Sciatic nerve (tissue), 2 donors: ENCODE data around the gene KCNMA1. TPM values are rescaled to one million over a fixed set of nuclear protein-coding genes. Genes with fewer than 3 reads are reported as not detected.
"Not testable (repeated sequence)": the region's sequence is repeated elsewhere in the genome, so short reads cannot be mapped to it uniquely, and the experiment has no call there.

ENCODE experiments used
- ATAC-seq: fragments of 200-7000 bp; cut with Tn5 transposase; one replicate; pipeline ENCODE4 v1.9.1; 2020; ENCODE audit warnings: mild to moderate bottlenecking, moderate library complexity
- DNase-seq: peaks from one replicate; pipeline ENCODE4 v3.0.0-alpha.2; 2020; ENCODE audit warnings: low spot score
- intact Hi-C: fragments of 100-400 bp; cut with DNase I; formaldehyde crosslinking; loops from one replicate; pipeline ENCODE4 v1.14.2; 2022
- total RNA-seq: library from RNA; stranded (reverse); fragmentation: NEBNext Ultra II Directional; extraction: Animal tissue kit (Norgen Biotek cat#: 25700); gene quantifications from one replicate; pipeline ENCODE4 v1.2.1, GENCODE V29; 2021
- donor health status: DM: no; HTN: no; CAD: no.
- donor health status: DM: no; HTN: no; CAD: no.

Gene KCNMA1
- total RNA-seq, 1 donor from 2014 or later, result 10.7 TPM

DNA sequence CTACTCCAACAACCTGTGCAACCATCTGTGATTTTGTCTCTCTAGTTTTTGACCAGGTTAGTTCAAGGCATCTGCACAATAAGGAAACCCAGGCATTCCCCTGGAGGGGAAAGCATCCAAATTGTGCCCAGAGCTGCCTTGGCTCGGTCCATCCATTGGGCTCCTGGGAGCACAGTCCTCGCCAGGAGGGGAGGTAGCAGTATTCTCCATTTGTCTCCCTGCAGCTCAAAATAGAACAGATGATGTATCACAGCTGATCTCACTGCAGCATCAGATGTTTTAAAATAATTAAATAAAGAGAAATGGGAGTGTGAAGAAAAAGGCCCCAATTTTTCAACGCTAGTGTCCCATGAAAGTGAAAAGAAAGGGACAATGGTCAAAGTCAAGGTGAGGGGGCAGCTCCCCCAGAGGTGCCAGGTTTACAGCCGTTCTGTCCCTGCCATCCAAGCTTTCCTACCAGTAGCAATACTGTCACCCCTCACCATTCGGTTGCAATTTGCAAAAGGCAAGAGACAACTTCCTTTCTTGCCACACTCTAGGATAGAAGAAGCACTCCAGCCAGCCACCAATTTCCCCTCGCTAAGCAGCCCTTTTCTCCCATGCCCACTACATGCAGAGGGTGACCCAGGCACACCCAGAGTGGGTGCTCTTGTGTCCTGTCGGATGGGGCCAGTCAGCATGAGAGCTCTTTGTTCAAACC, 43.7 kb downstream of the KCNMA1 start:
- intact Hi-C loops, result no loop called here
- DNase-seq (no peak), ATAC-seq (no peak)

DNA sequence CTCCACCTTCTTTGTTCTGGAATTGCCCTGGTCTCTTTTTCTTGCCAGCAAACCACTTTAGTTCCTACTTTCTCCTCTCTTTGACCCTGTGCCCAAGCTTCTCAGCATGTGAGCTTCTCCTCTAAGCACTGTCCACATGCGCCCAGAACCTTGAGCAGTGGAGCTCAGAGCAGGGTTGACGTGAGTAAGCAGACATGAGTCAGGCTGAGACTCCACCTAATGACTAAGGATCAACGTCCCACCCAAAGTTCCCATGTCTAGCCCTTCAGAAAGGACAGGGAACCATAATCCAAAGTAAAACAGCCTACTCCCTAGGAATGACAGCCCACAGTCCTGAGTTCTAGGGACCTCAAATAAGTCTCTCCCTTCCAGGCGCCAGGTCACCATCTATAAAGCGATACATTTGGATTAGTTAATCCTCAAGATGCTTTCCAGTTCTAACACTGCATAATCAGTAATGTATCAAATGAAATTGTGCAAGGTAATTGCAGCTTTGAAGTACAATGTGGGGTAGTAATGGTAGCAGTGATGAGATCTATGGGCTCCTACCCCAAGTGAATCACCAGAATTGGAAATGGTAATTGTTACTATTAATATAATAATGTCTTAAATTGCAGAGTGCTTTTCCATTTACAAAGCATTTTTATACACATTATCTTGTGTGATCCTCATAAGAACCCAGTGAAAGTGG, 44.5 kb downstream of the KCNMA1 start:
- no peak for DNase-seq
- peak; percentile 55 for ATAC-seq
- intact Hi-C loops, result no loop called here

GRCh38 chr10:77592510-77592909, 45.1 kb downstream of the KCNMA1 start:
- intact Hi-C loops, result no loop called here
- DNase-seq, result no peak
- ATAC-seq, result no peak

GRCh38 chr10:77591238-77591880, 46.2 kb downstream of the KCNMA1 start:
- DNase-seq, result no peak
- intact Hi-C loops, result no loop called here
- ATAC-seq, result no peak

GRCh38 chr10:77590344-77591237, 47.0 kb downstream of the KCNMA1 start:
- intact Hi-C loops, result no loop called here
- DNase-seq, result no peak
- ATAC-seq, result no peak

DNA sequence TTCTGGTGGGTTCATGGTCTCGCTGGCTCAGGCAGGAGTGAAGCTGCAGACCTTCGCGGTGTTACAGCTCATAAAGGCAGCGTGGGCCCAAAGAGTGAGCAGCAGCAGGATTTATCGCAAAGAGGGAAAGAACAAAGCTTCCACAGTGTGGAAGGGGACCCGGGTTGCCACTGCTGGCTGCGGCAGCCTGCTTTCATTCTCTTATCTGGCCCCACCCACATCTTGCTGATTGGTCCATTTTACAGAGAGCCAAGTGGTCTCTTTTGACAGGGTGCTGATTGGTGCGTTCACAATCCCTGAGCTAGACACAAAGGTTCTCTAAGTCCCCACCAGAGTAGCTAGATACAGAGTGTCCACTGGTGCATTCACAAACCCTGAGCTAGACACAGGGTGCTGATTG, 47.9 kb downstream of the KCNMA1 start:
- intact Hi-C loops, DNase-seq, ATAC-seq: not testable (repeated sequence)

- intact Hi-C loops, result no loop called here
- DNase-seq (no peak), ATAC-seq (no peak)
These were observed 48.7 kb downstream of the KCNMA1 start for GRCh38 chr10:77588886-77589285.

DNA sequence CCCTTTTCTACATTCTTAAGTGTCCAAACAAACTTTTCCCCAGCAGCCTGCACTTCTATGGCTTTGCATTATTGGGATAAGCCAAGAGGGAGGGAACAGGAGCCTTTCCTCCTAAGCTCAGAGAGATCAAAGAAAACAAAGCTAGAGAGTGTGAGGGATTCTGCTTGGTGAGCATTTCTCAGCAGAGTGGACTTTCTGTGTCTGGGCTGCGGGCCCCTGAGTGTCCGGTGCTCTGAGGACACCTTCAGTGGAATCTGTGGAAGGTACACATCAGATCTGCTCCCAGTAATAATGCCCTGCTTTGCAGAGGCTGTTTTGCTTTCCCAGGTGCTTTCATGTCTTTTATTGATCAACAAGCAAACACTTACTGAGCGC, 50.2 kb downstream of the KCNMA1 start:
- ATAC-seq, result no peak
- no peak for DNase-seq
- intact Hi-C loops, result no loop called here

- ATAC-seq, result peak; percentile 87
- intact Hi-C loops, result no loop called here
- no peak for DNase-seq
These were observed 50.7 kb downstream of the KCNMA1 start for GRCh38 chr10:77586719-77587415.

DNA sequence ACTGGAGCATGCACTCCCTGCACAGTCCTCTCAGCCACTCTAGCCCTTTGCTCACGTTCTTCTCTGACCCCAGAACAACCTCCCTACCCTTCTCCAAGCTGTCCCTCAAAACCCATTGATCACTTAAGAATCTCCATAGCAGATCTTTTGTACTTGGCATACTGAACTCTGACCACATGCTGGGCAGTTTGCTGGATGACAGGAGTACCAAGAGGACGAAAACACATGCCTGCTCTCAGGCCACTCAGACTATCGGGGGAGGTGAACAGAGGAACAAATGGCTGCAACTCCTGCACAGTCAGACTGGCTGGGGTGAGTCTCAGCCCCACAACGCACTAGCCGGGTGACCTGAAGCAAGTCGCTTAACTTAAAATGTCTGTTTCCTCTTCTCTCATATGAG, 52.7 kb downstream of the KCNMA1 start:
- ATAC-seq (no peak), DNase-seq (no peak)
- intact Hi-C loops, result no loop called here

DNA sequence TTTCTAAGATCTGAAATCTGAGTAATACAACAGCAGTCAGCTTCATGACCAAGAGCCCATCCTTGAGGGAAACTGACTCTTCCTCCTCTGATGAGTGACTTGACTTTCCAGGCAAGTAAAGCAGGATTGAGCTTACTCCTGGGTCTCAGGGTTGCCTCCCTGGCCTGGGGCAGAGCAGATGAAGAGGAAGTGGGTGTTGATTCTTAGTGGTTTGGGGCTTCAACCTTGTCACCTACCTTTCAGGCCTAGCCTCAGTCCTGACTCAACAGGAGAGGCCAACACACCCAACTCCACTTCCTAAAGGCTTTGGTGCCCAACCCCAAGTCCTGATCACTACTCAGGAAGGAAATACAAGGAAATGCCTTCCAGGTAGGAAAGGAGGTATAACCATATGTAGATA, 54.1 kb downstream of the KCNMA1 start:
- intact Hi-C loops, result no loop called here
- DNase-seq, result no peak
- no peak for ATAC-seq

DNA sequence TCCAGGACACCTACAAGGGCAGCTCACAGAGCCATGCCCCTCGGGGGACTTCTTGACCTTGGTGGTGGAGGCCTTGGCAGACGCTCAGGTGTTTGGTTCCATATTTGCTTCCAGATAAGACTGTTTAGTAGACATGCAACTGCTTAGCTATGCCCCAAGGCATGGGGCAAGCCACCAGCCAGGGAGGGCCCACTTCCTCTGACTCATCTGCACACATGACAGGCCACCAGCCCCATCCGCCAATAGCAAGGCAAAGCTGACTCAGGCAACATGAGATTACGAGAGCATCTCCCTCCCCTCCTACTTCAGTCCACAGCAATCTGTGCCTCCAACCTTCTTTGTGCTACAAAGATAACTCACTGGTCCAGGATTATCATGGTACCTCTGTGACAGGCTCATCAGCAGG, 54.9 kb downstream of the KCNMA1 start:
- no peak for DNase-seq
- ATAC-seq, result no peak
- intact Hi-C loops, result no loop called here

- intact Hi-C loops, result no loop called here
- ATAC-seq (no peak), DNase-seq (no peak)
These were observed 55.9 kb downstream of the KCNMA1 start for GRCh38 chr10:77581738-77582137.

DNA sequence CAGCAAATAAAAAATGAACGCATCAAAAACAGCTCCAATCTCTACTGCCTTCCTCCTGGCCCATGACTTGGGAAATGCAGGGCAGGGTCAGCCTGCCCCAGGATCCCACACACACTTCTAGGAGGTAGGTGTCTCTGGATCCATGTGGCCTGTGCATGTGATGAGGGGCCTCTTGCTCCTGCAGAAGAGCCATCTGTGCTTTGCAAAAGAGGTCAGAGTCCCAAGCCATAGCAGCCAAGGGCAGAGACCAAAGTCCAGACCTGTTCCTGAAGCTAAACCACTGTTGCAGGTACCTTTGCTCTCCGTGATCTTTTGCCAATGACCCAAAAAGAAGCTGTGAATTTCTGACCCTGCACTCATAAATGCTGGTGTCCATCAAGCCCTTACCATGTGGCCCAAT, 57.1 kb downstream of the KCNMA1 start:
- intact Hi-C loops, result no loop called here
- DNase-seq (no peak), ATAC-seq (no peak)

DNA sequence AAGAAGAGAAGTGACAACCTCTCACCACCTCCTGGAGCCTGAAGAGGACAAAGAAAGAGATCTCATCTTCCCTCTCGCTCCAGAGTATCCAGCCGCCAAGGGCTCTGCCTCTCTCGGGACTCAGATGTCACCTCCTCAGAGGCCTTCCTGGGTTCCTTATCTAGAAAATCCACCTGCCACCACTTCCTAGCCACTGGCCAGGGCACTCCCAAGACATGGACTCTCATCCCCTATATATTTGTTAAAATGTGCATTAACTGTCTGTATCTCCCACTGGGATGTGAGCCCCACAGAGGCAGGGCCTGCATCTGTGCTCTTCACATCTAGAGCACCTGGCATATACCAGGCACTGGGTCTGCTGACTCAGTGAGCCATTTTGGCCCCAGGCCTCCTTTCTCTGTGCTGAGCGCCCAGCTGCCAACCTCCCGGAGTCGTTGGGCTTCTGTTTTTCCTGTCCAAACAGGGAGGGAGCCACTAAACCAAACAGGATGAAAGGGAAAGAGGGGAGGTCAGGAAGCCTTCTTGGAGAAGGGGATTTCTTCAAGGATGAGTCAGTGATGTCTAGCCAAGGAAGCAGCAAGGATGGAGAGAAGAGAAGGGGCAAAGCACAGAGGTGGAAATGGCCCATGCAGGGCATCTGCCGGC, 58.9 kb downstream of the KCNMA1 start:
- no peak for DNase-seq
- ATAC-seq, result no peak
- intact Hi-C loops, result no loop called here

DNA sequence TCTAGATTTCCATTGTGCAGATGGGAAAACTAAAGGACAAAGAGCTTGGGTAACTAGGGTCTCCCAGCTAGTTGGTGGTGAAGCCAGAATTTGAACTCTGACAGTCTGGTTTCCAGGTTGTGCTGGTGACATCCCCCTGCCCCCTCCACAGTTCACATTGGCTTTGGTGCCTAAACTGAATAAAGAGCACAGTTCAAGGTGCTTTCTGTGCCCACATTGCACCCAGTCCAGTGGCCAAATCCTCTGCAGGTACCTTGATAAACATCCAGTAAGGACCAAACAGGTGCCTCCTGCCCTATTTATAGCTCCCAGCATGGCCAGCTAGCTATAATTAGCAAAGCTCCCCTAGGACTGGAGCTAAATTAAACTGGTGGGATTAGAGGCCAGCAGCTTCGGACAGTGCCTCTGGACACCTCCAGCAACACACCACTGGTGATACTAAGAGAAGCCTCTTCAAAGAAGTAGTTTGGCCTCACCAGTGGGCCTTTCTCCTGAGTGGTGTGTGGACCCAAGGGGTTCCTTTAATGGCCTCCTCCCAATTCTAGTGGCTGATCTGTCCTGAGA, 59.9 kb downstream of the KCNMA1 start:
- intact Hi-C loops, result no loop called here
- DNase-seq (no peak), ATAC-seq (no peak)

DNA sequence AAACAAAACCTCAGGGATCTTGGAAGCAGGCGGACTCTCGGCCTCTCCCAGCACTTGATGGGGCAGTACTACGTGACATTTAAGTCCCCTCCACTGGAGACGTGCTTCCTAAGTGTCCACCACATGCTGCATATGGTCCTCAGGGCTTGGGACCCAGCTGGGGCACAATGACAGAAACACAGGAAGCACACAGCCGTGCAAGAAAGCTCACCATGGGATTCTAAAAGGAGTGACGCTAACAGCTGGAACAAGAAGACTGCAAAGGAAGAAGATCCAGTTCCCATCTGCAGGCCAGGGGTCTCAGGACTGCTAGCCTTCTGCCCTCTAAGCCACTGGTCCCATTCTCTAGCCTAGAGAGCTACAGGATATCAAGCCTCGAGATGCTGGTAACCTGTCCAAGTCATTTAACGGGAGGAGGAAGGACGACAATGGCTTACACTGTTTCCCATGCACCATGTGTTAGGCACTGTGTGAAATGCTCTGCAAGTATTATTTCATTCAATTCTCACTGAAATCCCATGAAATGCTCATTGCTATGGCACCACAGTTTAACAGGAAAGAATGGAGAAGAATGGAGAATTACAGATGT, 61.1 kb downstream of the KCNMA1 start:
- ATAC-seq, result no peak

DNA sequence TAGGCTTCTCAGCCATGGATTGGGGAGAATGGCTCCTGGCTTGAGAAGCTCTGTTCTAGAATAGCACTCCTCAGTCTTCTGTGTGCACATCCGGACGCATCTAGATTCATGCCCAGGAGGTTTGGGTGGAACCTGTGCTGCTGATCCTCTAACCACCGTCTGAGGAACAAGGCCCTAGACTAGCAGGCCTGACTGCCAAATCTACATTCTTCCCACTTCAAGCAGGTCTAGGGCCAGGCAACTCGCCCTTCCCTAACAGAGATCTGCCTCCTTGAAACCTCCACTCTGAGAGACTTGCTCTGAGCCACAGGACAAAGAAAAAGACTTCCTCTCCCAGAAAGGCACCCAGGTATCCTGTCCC, 61.6 kb downstream of the KCNMA1 start:
- ATAC-seq (no peak), DNase-seq (no peak)
- intact Hi-C loops, result no loop called here

More for the DNA sequence above, 61.1 kb downstream of the KCNMA1 start:
- intact Hi-C loops, result no loop called here
- DNase-seq, result no peak
